SK-N-DZ (cell line): Measurements from ENCODE around the gene TRAT1. TPM values are rescaled to one million over a fixed set of nuclear protein-coding genes. Genes with fewer than 3 reads are reported as not detected.
"Not testable (repeated sequence)": the region's sequence is repeated elsewhere in the genome, so short reads cannot be mapped to it uniquely, and the experiment has no call there.

Experiments used
- DNase-seq: peaks from one replicate; pipeline ENCODE4 v3.0.0-alpha.2; 2015; ENCODE audit warnings: low spot score
- polyA plus RNA-seq, 2 experiments: library from polyadenylated mRNA; depleted of rRNA; stranded (reverse); fragments of >200 nt; gene quantifications; 2 replicates each; pipeline ENCODE4 v1.2.3, GENCODE V29; 2014

The TRAT1 gene
- not detected in 2 replicates for polyA plus RNA-seq (2014; cell fraction: cytosol; rRNA removed)
- not detected in 2 replicates for polyA plus RNA-seq (2014; cell fraction: nucleus; rRNA removed)

GRCh38 chr3:108822123-108822897 is at the start of gene TRAT1:
Gene TRAT1, plus strand, starts transcription at chr3:108822786. Its CDS starts 142 bp downstream, at chr3:108822928.
- DNase-seq, result no peak

GRCh38 chr3:108775649-108776048 is 46.9 kb upstream of the TRAT1 start:
- no peak for DNase-seq

GRCh38 chr3:108779496-108779895 is 43.1 kb upstream of the TRAT1 start:
- DNase-seq, result no peak

GRCh38 chr3:108780235-108780634 is 42.4 kb upstream of the TRAT1 start:
- DNase-seq, result no peak

- no peak for DNase-seq
These were observed 31.1 kb upstream of the TRAT1 start for GRCh38 chr3:108791473-108791872.

GRCh38 chr3:108804437-108804836 is 18.1 kb upstream of the TRAT1 start:
- no peak for DNase-seq

DNA sequence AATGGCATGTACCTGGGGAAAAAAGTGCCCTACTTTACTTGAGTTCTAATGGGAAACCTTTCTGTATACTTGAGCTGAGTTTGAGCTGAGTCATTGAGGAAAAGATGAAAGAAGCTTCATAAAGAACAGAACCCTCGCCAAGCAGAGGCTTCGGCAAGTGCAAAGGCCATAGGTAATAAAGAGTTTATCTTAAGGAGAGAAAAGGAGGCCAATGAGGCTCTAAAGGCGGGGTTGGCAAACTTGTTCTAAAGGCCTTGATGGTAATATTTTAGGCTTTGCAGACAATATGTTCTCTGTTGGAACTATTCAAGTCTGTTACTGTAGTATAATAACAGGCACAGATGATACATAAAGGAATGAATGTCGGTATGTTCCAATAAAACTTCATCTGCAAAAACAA is 17.6 kb upstream of the TRAT1 start:
- DNase-seq, result no peak

DNA sequence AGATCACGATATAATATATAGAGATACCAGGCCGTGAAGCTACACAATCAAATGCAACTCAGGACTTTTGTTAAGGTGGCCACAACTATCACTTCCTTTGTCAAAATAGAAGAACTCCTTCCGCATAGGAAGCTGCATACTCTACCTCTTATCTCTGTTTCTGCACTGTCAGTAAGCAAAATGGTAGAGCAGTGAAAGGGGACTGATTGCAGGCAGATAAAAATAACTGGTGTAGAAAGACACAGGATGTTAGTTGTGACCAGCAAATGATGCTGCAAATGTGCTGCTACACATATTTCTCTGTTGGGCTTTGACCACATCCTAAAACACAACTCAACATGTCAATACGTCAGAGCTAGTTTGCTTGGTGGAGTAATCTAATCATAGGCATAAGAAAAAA is 16.3 kb upstream of the TRAT1 start:
- DNase-seq, result no peak

DNA sequence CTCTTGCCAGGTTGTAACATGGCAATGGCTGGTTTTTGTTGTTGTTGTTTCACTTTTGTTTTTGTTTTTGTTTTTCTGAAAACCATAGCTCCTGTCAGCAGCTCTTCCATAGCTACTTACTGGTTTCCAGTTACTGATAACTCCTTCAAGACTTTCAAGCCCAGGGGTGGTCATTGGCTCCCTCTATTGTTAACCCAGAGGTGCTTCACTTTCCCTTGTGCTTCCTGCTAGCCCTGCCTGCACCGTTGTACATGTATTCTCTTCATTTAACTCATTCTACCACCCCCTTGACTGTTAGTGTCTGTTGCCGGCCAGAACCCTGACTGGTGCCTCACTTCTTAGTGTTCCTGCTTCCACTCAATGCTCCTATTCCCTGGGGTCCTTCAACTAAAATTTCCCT is 4.2 kb upstream of the TRAT1 start:
- peak; percentile 17 for DNase-seq

DNA sequence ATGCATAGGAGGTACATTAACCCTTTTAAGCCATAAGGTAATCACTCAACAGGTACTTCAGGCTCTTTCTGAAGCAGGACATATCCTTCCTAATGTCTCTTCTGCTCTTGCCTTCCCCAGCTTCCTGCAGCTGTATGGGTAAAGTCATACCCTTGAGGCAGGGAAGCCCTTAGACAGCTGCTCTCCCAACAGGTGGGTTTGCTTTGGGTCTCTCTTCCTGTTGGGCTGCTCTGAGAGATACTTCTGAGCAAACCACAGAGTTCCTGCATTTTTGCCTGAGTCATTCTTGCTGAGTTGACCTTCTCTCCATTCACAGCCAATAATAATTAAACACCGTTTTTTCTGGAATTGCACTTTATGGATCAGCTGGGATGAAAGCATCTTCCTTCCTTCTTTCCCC is 2.0 kb upstream of the TRAT1 start:
- DNase-seq, result no peak

- DNase-seq, result no peak
These were observed 641 bp downstream of the TRAT1 start for GRCh38 chr3:108823227-108823626.

DNA sequence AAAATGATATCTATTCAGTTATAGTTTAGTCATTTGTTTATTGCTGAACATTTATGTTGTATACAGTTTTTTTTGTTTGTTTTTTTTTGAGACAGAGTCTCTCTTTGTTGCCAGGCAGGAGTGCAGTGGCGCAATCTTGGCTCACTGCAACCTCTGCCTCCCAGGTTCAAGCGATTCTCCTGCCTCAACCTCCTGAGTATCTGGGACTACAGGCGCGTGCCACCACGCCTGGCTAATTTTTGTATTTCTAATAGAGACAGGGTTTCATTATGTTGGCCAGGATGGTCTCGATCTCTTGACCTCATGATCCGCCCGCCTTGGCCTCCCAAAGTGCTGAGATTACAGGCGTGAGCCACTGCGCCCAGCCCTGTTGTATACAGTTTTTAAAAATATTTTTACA is 1.2 kb downstream of the TRAT1 start:
- DNase-seq, result not testable (repeated sequence)

DNA sequence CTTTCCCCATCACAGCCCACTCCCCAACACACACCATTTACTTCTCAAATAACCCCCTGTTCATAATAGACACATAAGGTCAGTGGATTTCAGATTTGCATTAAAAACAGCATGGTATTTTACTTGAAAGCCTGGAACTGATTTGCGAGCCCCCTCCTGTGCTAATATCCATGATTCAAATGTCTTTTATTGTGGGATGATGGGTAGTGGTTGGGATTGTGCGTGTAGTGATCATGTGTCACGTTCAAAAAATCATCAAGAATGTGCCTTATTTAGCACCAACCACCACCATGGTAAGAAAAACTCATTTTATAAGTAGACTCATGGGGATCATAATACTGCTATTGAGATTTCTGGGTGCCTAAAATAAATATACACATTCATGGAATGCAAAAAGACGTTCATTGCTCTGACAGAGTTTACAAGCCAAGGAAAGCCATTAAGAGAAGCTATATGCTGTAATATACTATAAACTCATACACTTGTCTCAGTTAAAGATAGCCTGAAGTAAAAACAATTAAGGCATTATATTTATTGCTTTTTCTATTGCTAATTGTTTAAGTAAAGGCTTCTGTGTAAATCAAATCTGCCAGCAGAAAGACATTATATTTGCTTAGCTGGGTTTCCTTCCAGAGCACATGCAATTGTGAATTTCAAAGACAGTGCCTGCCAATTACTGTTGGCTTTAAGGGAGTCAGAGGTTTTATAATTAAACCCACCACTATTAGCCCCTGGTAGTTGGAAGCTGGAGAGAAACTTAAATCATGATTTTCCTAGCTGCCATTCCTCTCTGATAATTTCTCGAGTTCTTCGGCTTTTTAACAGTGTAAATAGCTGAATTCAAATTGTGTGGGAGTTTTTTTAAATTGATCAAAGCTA is 4.0 kb downstream of the TRAT1 start:
- no peak for DNase-seq

DNA sequence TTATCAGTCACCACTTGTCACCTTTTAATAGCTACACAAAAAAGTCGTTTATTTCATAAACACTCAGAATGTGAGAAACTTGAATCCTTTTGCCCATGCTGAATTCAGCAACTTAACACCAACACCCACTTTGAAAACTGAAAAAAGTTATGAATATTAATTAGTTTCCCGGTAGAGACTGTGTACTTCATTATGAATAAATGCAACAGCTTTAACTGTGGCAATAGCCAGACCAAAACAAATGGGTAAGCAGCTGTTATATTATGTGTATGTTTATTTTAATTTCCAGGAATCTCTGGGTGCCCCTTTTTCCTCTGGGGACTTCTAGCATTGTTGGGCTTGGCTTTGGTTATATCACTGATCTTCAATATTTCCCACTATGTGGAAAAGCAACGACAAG is 7.8 kb downstream of the TRAT1 start:
- no peak for DNase-seq

GRCh38 chr3:108830991-108831614 is 8.5 kb downstream of the TRAT1 start:
- no peak for DNase-seq

- DNase-seq, result no peak
These were observed 11.0 kb downstream of the TRAT1 start for GRCh38 chr3:108833611-108834010.

DNA sequence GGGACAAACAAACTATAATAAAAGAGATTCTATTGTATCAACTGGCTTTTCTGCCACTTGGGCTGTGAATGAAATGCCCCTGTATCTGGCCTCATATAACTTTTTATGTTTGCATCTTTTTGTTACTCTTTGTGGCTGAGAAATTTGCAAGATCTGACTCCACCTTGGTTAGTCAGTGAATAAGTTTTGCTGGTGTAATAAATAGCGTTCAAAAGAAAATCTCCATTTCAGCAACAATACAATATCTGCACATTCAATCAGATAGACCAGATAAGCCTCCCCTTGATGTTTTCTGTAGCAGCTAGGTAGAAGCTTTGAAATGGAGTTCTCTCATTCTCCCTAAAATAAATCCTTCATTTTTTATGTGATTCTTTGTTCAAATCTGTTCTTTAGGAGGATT is 12.0 kb downstream of the TRAT1 start:
- no peak for DNase-seq

DNA sequence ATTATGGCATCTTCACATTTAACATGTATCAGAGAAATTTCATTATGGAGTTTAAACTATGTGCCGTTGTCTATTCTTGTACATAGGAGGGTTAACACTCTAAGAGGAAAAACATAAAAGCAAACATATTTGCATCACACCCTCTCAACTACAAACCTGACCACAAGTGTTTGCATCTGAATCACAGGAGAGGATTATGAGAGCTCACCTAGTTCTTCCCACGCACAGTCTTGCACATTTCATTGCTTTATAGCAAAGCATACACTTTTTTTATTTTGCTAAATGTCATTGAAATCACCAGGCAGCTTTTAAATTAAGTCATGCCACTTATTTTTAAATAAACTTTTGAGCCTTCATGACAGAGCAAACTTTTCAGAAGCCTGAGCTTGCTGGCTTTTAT is 12.5 kb downstream of the TRAT1 start:
- no peak for DNase-seq

DNA sequence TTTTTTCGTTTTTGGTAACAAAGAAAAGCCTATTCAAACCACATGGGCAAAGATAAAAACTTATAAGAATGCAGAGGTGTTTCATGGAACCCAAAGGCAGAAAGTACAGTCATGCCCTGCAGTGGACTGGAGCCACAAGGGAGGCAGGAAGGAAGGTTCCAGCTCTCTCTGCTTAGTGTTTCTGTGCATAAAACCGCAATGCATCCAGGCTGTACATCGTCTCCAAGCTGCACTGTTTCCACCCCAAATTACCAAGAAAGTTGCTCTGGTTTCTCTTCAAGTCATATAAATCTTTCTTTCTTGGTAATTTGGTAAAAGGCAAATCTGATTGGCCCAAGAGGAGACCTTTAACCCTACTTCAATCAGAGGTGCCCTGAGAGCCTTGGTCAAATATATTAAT is 15.8 kb downstream of the TRAT1 start:
- DNase-seq, result no peak

DNA sequence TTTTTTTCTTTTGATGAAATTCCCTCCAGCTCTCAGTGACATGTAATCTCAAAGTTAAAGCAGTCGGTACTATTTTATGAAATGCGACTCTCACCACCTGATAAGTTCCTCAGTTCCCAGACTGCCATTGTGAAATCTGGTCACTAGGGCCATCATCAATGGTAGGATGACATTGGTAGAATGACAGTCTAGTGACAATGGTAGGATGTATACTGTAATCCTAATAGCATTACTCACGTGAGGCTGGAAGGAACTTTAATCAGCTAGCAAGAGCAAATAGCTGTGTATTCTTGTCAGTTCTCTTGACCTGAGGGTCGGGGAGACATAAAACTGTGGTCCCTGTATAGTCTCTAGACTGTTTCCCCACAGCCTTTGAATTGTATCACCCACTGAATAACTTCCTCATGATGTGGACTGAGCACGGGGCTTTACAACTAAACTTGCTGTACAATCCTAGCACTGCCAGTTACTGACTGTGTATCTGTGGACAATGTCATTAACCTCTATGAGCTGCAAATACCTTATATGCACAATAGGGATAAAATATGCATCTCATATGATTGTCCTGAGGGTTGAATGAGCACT is 23.2 kb downstream of the TRAT1 start:
- no peak for DNase-seq

- DNase-seq, result no peak
These were observed 24.6 kb downstream of the TRAT1 start for GRCh38 chr3:108847187-108847586.

- DNase-seq, result no peak
These were observed 26.5 kb downstream of the TRAT1 start for GRCh38 chr3:108849075-108849474.
